ENCODE measurements around the gene BAIAP2. TPM values are rescaled to one million over a fixed set of nuclear protein-coding genes. Genes with fewer than 3 reads are reported as not detected.

BAIAP2 gene
- total RNA-seq, 4 donors from 2014 or later = 35.8 to 86.8 (median 42.1) TPM

DNA sequence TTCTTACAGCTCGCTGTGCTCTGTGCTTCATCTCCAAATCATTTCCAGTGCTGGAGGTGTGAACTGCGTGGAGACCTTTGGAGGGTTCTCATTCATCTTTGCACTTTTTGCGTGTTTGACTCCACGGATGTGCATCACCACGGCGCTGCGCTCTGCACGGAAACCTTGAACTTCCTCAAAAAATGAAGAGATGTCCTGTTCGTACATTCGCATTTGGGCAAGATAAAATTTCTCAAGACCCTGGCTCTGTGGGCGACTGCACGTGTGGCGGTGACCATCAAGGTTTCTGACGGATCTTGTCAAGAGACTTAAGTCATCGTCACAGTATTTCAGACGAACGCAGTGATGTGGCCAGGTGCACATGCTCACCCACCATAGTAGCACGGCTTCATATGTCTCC, 120.0 kb downstream of the BAIAP2 start:
- TF ChIP-seq, protein P1, sequence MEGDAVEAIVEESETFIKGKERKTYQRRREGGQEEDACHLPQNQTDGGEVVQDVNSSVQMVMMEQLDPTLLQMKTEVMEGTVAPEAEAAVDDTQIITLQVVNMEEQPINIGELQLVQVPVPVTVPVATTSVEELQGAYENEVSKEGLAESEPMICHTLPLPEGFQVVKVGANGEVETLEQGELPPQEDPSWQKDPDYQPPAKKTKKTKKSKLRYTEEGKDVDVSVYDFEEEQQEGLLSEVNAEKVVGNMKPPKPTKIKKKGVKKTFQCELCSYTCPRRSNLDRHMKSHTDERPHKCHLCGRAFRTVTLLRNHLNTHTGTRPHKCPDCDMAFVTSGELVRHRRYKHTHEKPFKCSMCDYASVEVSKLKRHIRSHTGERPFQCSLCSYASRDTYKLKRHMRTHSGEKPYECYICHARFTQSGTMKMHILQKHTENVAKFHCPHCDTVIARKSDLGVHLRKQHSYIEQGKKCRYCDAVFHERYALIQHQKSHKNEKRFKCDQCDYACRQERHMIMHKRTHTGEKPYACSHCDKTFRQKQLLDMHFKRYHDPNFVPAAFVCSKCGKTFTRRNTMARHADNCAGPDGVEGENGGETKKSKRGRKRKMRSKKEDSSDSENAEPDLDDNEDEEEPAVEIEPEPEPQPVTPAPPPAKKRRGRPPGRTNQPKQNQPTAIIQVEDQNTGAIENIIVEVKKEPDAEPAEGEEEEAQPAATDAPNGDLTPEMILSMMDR (IDR thresholded peaks at IDR 0.05) = no peak
- TF ChIP-seq POLR2A (IDR thresholded peaks at IDR 0.05) = no peak
- Histone ChIP-seq H3K27me3 (no peaks in the 10 kb centered on the region), H3K9me3 (no peaks in the 10 kb centered on the region), H3K36me3 (no peaks in the 10 kb centered on the region), H3K4me1 (peaks cover 0 to 9% of the 10 kb centered on the region in 2 donors), H3K4me3 (replicated peaks in 1 of 3) (no peak overlapping the region), H3K27ac (no peak overlapping the region)
- WGBS, 2 donors = 97% methylated on average over 18 of the region's 18 CpGs
- intact Hi-C loops (cut with DNase I) = no loop called here
- no peak for DNase-seq

DNA sequence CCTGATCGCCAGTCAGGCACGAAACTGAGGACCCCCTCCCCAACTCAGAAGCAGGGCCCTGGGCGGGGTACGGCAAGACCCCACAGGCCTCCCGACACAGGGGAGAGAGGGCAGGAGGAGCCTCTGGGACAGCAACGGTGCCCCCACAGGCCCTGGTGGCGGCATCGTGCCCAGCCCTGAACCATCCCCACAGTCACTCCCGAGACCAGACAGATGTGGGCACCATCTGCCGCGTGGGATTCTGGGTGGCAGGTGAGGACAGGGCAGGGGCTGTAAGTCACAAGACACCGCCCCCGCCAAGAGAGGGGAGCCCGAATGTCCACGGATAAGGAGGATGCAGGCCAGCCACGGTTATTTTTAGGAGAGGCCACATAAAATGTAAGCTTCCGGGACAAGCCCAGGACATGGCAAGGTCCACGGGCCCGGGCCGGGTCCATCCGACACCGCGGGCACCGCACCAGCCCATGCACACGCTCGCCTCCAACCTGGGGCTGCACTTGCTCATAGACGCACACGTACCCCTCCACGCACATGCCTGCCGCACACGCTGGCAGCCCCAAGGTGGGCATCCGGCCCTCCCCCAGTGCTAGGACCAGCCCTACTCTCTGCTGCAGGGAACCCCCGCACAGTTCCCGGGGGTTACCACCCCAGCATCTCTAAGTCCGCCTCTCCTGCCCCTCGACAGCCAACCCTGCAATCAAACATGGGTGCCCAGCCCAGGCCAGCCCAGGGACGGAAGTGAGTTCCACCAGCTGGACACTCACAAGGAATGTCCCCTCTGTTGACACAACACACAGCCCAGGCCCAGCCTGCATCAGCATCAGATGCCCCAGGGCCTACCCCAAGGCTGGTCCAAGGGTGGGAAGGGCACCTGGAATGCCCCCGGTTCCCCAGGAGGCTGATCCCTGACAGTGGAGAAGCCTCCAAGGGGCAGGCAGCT, 122.2 kb downstream of the BAIAP2 start:
- DNase-seq = no peak
- 92 to 94% methylated on average over 14 to 37 of the region's 38 CpGs for WGBS, 2 donors
- no peak overlapping the region for H3K27ac ChIP-seq
- TF ChIP-seq POLR2A (IDR thresholded peaks at IDR 0.05) = no peak
- TF ChIP-seq, protein P1 (IDR thresholded peaks at IDR 0.05) = no peak
- intact Hi-C loops (cut with DNase I) = no loop called here
- H3K27me3 ChIP-seq = no peaks in the 10 kb centered on the region
- H3K4me1 ChIP-seq = no peaks in the 10 kb centered on the region
- no peak overlapping the region for H3K4me3 ChIP-seq (replicated peaks in 1 of 3)
- no peaks in the 10 kb centered on the region for H3K9me3 ChIP-seq
- no peaks in the 10 kb centered on the region for H3K36me3 ChIP-seq

DNA sequence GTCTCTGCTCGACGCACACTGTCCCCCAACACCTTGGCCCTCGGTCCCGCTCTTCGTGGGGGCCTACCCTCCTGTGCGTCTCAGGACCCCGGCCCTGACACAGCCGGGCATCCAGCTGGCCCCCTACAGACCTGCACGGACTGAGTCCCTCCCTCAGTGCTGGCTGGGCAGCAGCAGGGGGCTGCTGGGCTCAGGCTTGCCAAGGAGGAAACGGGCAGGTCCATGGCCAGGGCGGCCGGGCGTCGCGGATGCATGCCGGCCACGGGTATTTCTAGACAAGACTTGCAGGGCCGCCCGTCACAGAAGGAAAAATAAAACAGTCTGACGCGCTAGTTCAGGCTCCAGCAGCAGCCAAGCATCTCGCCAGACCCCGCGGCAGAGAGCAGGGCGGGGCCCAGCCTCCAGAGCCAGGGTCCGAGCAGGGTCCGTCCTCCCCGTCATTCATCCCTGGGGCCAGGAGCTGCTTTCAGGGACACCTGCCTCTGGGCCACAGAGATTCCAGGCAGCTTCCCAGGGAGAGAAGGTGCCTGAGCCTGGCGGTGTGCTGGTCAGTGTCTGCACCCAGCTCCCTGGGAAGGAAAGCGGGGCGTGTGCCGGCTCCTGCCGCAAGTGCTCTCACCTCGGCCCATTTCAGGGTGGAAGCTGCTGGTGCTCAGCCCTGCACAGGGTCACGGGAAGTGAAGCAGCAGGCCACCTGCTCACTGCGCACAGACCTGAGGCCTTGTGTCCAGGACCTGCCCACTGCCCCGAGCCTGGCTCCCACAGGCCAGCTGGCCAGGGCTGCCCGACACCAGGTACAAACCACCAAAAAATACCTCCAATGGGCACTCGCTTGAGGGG, 123.1 kb downstream of the BAIAP2 start:
- H3K27me3 ChIP-seq = no peaks in the 10 kb centered on the region
- no peaks in the 10 kb centered on the region for H3K9me3 ChIP-seq
- no peak overlapping the region for H3K27ac ChIP-seq
- TF ChIP-seq POLR2A (IDR thresholded peaks at IDR 0.05) = no peak
- TF ChIP-seq, protein P1 (IDR thresholded peaks at IDR 0.05) = no peak
- intact Hi-C loops (cut with DNase I) = no loop called here
- H3K4me3 ChIP-seq (replicated peaks in 1 of 3) = no peak overlapping the region
- H3K36me3 ChIP-seq = no peaks in the 10 kb centered on the region
- WGBS, 2 donors = 88 to 89% methylated on average over 23 to 36 of the region's 39 CpGs
- no peaks in the 10 kb centered on the region for H3K4me1 ChIP-seq
- DNase-seq = no peak

DNA sequence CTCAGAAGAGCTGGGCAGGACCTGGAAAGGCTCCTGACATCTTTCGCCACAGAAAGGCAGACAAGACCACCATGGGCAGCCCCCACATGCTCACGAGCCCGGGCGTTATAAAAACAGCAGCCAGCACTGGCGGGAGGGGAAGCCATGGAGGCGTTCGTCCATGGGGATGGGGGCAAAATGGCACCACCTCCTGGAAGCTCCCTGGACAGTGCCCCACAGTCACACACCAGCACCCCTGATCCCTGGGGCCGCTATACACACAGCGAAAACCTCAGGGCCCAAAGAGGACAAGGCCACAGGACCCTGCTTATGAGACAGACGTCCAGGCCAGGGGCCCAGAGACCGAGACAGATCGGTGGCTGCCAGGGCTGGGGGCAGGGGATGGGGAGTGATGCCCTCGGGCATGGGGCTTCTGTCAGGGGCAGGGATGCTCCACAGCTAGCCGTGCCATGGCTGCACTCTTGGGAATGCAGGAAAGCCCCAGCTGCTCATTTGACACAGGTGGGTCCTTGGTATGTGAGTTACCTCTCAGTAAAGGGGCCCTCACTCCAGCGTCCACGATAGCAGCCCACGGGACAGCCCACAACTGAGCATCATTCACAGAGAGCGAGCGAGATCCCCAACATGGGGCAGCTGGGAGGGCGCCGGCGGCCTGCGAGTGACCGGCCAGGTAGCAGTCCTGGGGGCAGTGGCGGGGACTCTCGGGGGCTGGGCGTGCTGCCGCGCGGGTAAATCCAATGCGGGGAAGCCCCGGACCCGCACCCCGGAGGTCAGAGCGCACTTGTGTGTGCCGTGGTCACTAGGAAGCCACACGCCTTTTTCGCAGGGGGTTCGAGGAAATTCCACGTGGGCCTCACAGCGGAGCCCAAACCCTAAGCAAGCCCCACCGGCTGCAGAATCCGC, 124.0 kb downstream of the BAIAP2 start:
- 88 to 91% methylated on average over 18 to 39 of the region's 43 CpGs for WGBS, 2 donors
- H3K4me1 ChIP-seq = no peaks in the 10 kb centered on the region
- no peak overlapping the region for H3K4me3 ChIP-seq (replicated peaks in 1 of 3)
- no peak for DNase-seq
- intact Hi-C loops (cut with DNase I) = no loop called here
- TF ChIP-seq, protein P1 (IDR thresholded peaks at IDR 0.05) = no peak
- no peak for TF ChIP-seq POLR2A (IDR thresholded peaks at IDR 0.05)
- no peak overlapping the region for H3K27ac ChIP-seq
- no peaks in the 10 kb centered on the region for H3K36me3 ChIP-seq
- no peaks in the 10 kb centered on the region for H3K27me3 ChIP-seq
- H3K9me3 ChIP-seq = no peaks in the 10 kb centered on the region

Data from thyroid gland (tissue), 4 donors.